IMR-90 (cell line): ENCODE measurements around the gene NTM.

Source experiments
- BHLHE40 ChIP-seq: fragments of 150-350 bp; IDR thresholded peaks from 2 replicates; pipeline ENCODE4 v1.6.1; 2016; ENCODE audit warnings: mild to moderate bottlenecking, low read depth, low read length
- CHD1 ChIP-seq: IDR thresholded peaks from 2 replicates; pipeline ENCODE4 v1.6.1; 2012; ENCODE audit warnings: low read depth, low read length, improper control_type of control experiment
- MAZ ChIP-seq: IDR thresholded peaks from 2 replicates; pipeline ENCODE4 v1.6.1; 2012; ENCODE audit warnings: low read depth, mild to moderate bottlenecking, low read length, improper control_type of control experiment, moderate library complexity, borderline replicate concordance
- MXI1 ChIP-seq: IDR thresholded peaks from 2 replicates; pipeline ENCODE4 v1.6.1; 2012; ENCODE audit warnings: low read depth, mild to moderate bottlenecking, low read length, moderate library complexity, borderline replicate concordance
- NFE2L2 ChIP-seq: fragments of 150-350 bp; IDR thresholded peaks from 2 replicates; pipeline ENCODE4 v1.6.1; 2016; ENCODE audit warnings: low read depth, mild to moderate bottlenecking, low read length
- POLR2A ChIP-seq: IDR thresholded peaks from 2 replicates; pipeline ENCODE4 v1.6.1; 2012; ENCODE audit warnings: mild to moderate bottlenecking, low read depth, low read length
- RAD21 ChIP-seq: IDR thresholded peaks from 2 replicates; pipeline ENCODE4 v1.6.1; 2012; ENCODE audit warnings: low read length, improper control_type of control experiment
- RFX5 ChIP-seq: IDR thresholded peaks from 2 replicates; pipeline ENCODE4 v1.8.0; 2012; ENCODE audit warnings: low read depth, mild to moderate bottlenecking, low read length, moderate library complexity
- SMC3 ChIP-seq: fragments of 150-350 bp; IDR thresholded peaks from 2 replicates; pipeline ENCODE4 v1.6.1; 2016; ENCODE audit warnings: low read depth, mild to moderate bottlenecking, antibody characterized with exemption, low read length, moderate library complexity
- TF ChIP-seq, protein P1 (sequence below): fragments of 150-350 bp; IDR thresholded peaks from 2 replicates; pipeline ENCODE4 v1.6.1; 2016; ENCODE audit warnings: low read depth, mild to moderate bottlenecking, low read length, moderate library complexity, borderline replicate concordance
- TF ChIP-seq, protein P2 (sequence below): conservative IDR thresholded peaks from 2 replicates; pipeline ENCODE4 v1.5.1; 2012; ENCODE audit warnings: mild to moderate bottlenecking, low read depth, low read length, improper control_type of control experiment

DNA sequence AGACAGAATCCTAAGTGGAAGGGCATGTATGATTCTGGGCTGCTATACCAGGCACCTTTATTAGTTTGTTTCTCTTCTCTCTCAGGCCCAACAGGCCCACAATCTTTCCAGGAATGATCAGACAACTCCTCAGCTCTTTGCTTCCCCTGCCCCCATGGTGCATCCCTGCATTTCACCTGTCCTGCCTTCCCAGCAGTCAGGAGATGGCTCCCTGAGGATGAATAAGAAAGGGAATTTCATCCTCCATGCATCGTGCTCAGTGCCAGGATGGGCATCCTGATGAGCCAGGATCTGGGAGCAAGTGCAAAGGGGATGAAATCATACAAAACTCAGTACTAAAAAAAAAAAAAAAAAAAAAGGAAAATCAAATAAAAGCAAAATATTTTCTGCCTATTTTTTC is 18.6 kb upstream of the NTM start:
- TF ChIP-seq POLR2A (no peak), BHLHE40 (no peak), MAZ (no peak), MXI1 (no peak), CHD1 (no peak), NFE2L2 (no peak), RAD21 (no peak), SMC3 (no peak), RFX5 (no peak)
- TF ChIP-seq, protein P1, sequence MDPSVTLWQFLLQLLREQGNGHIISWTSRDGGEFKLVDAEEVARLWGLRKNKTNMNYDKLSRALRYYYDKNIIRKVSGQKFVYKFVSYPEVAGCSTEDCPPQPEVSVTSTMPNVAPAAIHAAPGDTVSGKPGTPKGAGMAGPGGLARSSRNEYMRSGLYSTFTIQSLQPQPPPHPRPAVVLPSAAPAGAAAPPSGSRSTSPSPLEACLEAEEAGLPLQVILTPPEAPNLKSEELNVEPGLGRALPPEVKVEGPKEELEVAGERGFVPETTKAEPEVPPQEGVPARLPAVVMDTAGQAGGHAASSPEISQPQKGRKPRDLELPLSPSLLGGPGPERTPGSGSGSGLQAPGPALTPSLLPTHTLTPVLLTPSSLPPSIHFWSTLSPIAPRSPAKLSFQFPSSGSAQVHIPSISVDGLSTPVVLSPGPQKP = no peak
- TF ChIP-seq, protein P2, sequence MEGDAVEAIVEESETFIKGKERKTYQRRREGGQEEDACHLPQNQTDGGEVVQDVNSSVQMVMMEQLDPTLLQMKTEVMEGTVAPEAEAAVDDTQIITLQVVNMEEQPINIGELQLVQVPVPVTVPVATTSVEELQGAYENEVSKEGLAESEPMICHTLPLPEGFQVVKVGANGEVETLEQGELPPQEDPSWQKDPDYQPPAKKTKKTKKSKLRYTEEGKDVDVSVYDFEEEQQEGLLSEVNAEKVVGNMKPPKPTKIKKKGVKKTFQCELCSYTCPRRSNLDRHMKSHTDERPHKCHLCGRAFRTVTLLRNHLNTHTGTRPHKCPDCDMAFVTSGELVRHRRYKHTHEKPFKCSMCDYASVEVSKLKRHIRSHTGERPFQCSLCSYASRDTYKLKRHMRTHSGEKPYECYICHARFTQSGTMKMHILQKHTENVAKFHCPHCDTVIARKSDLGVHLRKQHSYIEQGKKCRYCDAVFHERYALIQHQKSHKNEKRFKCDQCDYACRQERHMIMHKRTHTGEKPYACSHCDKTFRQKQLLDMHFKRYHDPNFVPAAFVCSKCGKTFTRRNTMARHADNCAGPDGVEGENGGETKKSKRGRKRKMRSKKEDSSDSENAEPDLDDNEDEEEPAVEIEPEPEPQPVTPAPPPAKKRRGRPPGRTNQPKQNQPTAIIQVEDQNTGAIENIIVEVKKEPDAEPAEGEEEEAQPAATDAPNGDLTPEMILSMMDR = no peak
